ENCODE measurements around the gene ZNF146.
"Not testable (repeated sequence)": the region's sequence is repeated elsewhere in the genome, so short reads cannot be mapped to it uniquely, and the experiment has no call there.

ZNF146 gene

GRCh38 chr19:36214386-36215275 lies at the start of gene ZNF146, which contains the start of gene ZNF565:
TSS of gene ZNF146 (plus strand) at chr19:36215106. CDS start at chr19:36236441, 21,335 bp downstream.
TSS of gene ZNF565 (minus strand) at chr19:36214665. CDS start at chr19:36201985, 12,680 bp downstream.
- peak; percentile 97 to 98 for DNase-seq

- no peak for DNase-seq
Measured at GRCh38 chr19:36169084-36169760, 45.7 kb upstream of the ZNF146 start.

GRCh38 chr19:36172852-36173251 lies 42.1 kb upstream of the ZNF146 start:
- DNase-seq = no peak

- not testable (repeated sequence) for DNase-seq
Measured at GRCh38 chr19:36173846-36174245, 41.1 kb upstream of the ZNF146 start.

- not testable (repeated sequence) for DNase-seq
Measured at GRCh38 chr19:36179077-36179476, 35.8 kb upstream of the ZNF146 start.

- no peak for DNase-seq
Measured at GRCh38 chr19:36182612-36183244, 32.2 kb upstream of the ZNF146 start.

GRCh38 chr19:36183245-36183628 lies 31.7 kb upstream of the ZNF146 start:
- no peak for DNase-seq

GRCh38 chr19:36186722-36187121 lies 28.2 kb upstream of the ZNF146 start:
- not testable (repeated sequence) for DNase-seq

GRCh38 chr19:36196249-36196648 lies 18.7 kb upstream of the ZNF146 start:
- no peak for DNase-seq

- DNase-seq = peak; percentile 10 to 93
Measured at GRCh38 chr19:36198119-36198518, 16.8 kb upstream of the ZNF146 start.

GRCh38 chr19:36201684-36202083 lies 13.2 kb upstream of the ZNF146 start:
- DNase-seq = no peak

- no peak for DNase-seq
Measured at GRCh38 chr19:36203293-36203692, 11.6 kb upstream of the ZNF146 start.

GRCh38 chr19:36207605-36208252 lies 7.2 kb upstream of the ZNF146 start:
- no peak for DNase-seq

- DNase-seq = peak in 1 of 2 donors; percentile 26
Measured at GRCh38 chr19:36209372-36209771, 5.5 kb upstream of the ZNF146 start.

GRCh38 chr19:36210497-36210896 lies 4.4 kb upstream of the ZNF146 start:
- DNase-seq = no peak

- no peak for DNase-seq
Measured at GRCh38 chr19:36212895-36213294, 2.0 kb upstream of the ZNF146 start.

GRCh38 chr19:36215276-36216123 lies 594 bp downstream of the ZNF146 start:
- DNase-seq = peak in 1 of 2 donors; percentile 45

GRCh38 chr19:36221474-36221873 lies 6.6 kb downstream of the ZNF146 start:
- no peak for DNase-seq

- no peak for DNase-seq
Measured at GRCh38 chr19:36222503-36222902, 7.6 kb downstream of the ZNF146 start.

GRCh38 chr19:36225219-36225892 lies 10.4 kb downstream of the ZNF146 start:
- DNase-seq = no peak

GRCh38 chr19:36233626-36234025 lies 18.7 kb downstream of the ZNF146 start:
- not testable (repeated sequence) for DNase-seq
